Measurements from ENCODE around the gene FHL5.
A peak's percentile ranks its signal among the peaks of the same experiment; 100 is the strongest.
"Not testable (repeated sequence)": the region's sequence is repeated elsewhere in the genome, so short reads cannot be mapped to it uniquely, and the experiment has no call there.

Gene FHL5

GRCh38 chr6:96611342-96611991 lies 48.5 kb downstream of the FHL5 start:
- no peak for DNase-seq

GRCh38 chr6:96613291-96613999 lies 50.5 kb downstream of the FHL5 start:
- no peak for DNase-seq

GRCh38 chr6:96620851-96621250 lies 57.9 kb downstream of the FHL5 start:
- no peak for DNase-seq

- DNase-seq, result no peak
Observed at GRCh38 chr6:96621983-96622382, 59.1 kb downstream of the FHL5 start.

- no peak for DNase-seq
Observed at GRCh38 chr6:96624957-96625356, 62.0 kb downstream of the FHL5 start.

- no peak for DNase-seq
Observed at GRCh38 chr6:96626759-96627364, 63.9 kb downstream of the FHL5 start.

GRCh38 chr6:96631248-96631647 lies 68.3 kb downstream of the FHL5 start:
- DNase-seq, result peak; percentile 7 to 12

- not testable (repeated sequence) for DNase-seq
Observed at GRCh38 chr6:96637979-96638378, 75.1 kb downstream of the FHL5 start.

GRCh38 chr6:96645106-96645505 lies 82.2 kb downstream of the FHL5 start:
- DNase-seq, result no peak

GRCh38 chr6:96649926-96650325 lies 87.0 kb downstream of the FHL5 start:
- no peak for DNase-seq

GRCh38 chr6:96651816-96652215 lies 88.9 kb downstream of the FHL5 start:
- no peak for DNase-seq

- DNase-seq, result no peak
Observed at GRCh38 chr6:96652552-96652951, 89.6 kb downstream of the FHL5 start.

- DNase-seq, result no peak
Observed at GRCh38 chr6:96653181-96653580, 90.3 kb downstream of the FHL5 start.

- no peak for DNase-seq
Observed at GRCh38 chr6:96656567-96656966, 93.6 kb downstream of the FHL5 start.

- no peak for DNase-seq
Observed at GRCh38 chr6:96657344-96657743, 94.4 kb downstream of the FHL5 start.

- no peak for DNase-seq
Observed at GRCh38 chr6:96659084-96659845, 96.3 kb downstream of the FHL5 start.
